Endothelial cell of umbilical vein (primary cell): ENCODE data around the gene TBCD. TPM values are rescaled to one million over a fixed set of nuclear protein-coding genes. Genes with fewer than 3 reads are reported as not detected.

Experiments used
- BruUV-seq: library from RNA; stranded (reverse); fragments of 400-500 nt; replicated peaks from 2 replicates; lab custom pipeline; 2021; lab: Mats Ljungman, UMichigan
- CTCF ChIA-PET: fragments of 300-600, 350-600 bp; sonication (Branson Sonifier 250); formaldehyde crosslinking; loops from one replicate; lab custom pipeline; 2021; ENCODE audit warnings: antibody characterized with exemption, inconsistent platforms; lab: Charles Lee
- POLR2A ChIA-PET: fragments of 300-600, 350-600 bp; sonication (Branson Sonifier 250); formaldehyde crosslinking; loops from one replicate; lab custom pipeline; 2021; ENCODE audit warnings: antibody characterized with exemption, inconsistent platforms; lab: Charles Lee
- DNase-seq: peaks from one replicate; pipeline ENCODE4 v3.0.0-alpha.2; 2011; ENCODE audit warnings: low read depth, low spot score
- FAIRE-seq: peaks from 2 replicates; lab custom pipeline; 2011; peaks lifted over from hg19 to GRCh38; lab: Jason Lieb, UNC
- H2AFZ ChIP-seq: 2 replicates; pipeline ENCODE4 v1.6.0; 2012; ENCODE audit warnings: low read depth, low read length, control low read depth, inconsistent platforms
- H3K27ac ChIP-seq: 2 replicates; pipeline ENCODE4 v1.5.1; 2011; ENCODE audit warnings: low read depth, mild to moderate bottlenecking, control low read depth, low read length, moderate library complexity; ENCODE audit not compliant: insufficient read depth
- H3K27me3 ChIP-seq, 2 experiments: 2 replicates each; pipeline versions ENCODE4 v1.6.0 to v1.6.1; 2011; ENCODE audit warnings: low read length in 2 of 2, mixed read lengths in 1 of 2; ENCODE audit not compliant: control insufficient read depth in 2 of 2, insufficient read depth in 2 of 2
- H3K36me3 ChIP-seq, 2 experiments: 2 replicates in 1 of 2; 3 replicates in 1 of 2; pipeline ENCODE4 v1.5.1; 2011; ENCODE audit warnings: low read length in 2 of 2, mild to moderate bottlenecking in 1 of 2, moderate library complexity in 1 of 2; ENCODE audit not compliant: control insufficient read depth in 2 of 2, insufficient read depth in 2 of 2; ENCODE audit errors: extremely low read depth in 1 of 2
- H3K4me1 ChIP-seq: 3 replicates; pipeline ENCODE4 v1.5.1; 2011; ENCODE audit warnings: mild to moderate bottlenecking, low read length; ENCODE audit not compliant: control insufficient read depth, insufficient read depth; ENCODE audit errors: extremely low read depth
- H3K4me2 ChIP-seq: 2 replicates; pipeline ENCODE4 v1.6.1; 2011; ENCODE audit warnings: low read length, control low read depth, mixed read lengths; ENCODE audit not compliant: insufficient read depth
- H3K4me3 ChIP-seq, 3 experiments: fragments of 200-600 bp in 1 of 3; sonication (generic), shearing (Covaris generic) in 1 of 3; replicated peaks in 1 of 3; 2 replicates each; pipeline ENCODE4 v1.5.1; 2011 to 2016; ENCODE audit warnings: control low read depth in 3 of 3, low read length in 3 of 3, mild to moderate bottlenecking in 2 of 3, inconsistent platforms in 1 of 3, low read depth in 1 of 3, moderate library complexity in 1 of 3; ENCODE audit not compliant: insufficient read depth in 1 of 3
- H3K79me2 ChIP-seq: 2 replicates; pipeline ENCODE4 v1.6.0; 2012; ENCODE audit warnings: low read length, inconsistent platforms; ENCODE audit not compliant: control insufficient read depth, insufficient read depth
- H3K9ac ChIP-seq: replicated peaks from 2 replicates; pipeline ENCODE3; 2011; ENCODE audit warnings: low read length, control low read depth; ENCODE audit not compliant: insufficient read depth; ENCODE audit errors: extremely low read depth
- H3K9me1 ChIP-seq: replicated peaks from 3 replicates; pipeline ENCODE4 v1.6.0; 2011; ENCODE audit warnings: mild to moderate bottlenecking, low read length; ENCODE audit not compliant: control insufficient read depth, insufficient read depth; ENCODE audit errors: extremely low read depth
- H3K9me3 ChIP-seq: replicated peaks from 2 replicates; pipeline ENCODE4 v1.5.1; 2012; ENCODE audit warnings: low read length, inconsistent platforms; ENCODE audit not compliant: control insufficient read depth, insufficient read depth
- H4K20me1 ChIP-seq: replicated peaks from 2 replicates; pipeline ENCODE3; 2011; ENCODE audit warnings: mild to moderate bottlenecking, low read length; ENCODE audit not compliant: control insufficient read depth, insufficient read depth; ENCODE audit errors: extremely low read depth
- EZH2 ChIP-seq: IDR thresholded peaks from 2 replicates; pipeline ENCODE4 v1.6.1; 2012; ENCODE audit warnings: borderline replicate concordance, low read depth, mild to moderate bottlenecking, moderate library complexity, low read length, inconsistent platforms; ENCODE audit not compliant: severe bottlenecking
- JUN ChIP-seq: IDR thresholded peaks from 2 replicates; pipeline ENCODE4 v1.6.1; 2011; ENCODE audit warnings: borderline replicate concordance, low read depth; ENCODE audit not compliant: insufficient read length, insufficient read depth
- MAX ChIP-seq: IDR thresholded peaks from 2 replicates; pipeline ENCODE4 v1.6.1; 2011; ENCODE audit not compliant: insufficient read depth, insufficient read length
- POLR2A ChIP-seq: IDR thresholded peaks from 2 replicates; pipeline ENCODE4 v1.6.1; 2012; ENCODE audit warnings: low read depth, mild to moderate bottlenecking, control low read depth, low read length
- POLR2AphosphoS5 ChIP-seq: IDR thresholded peaks from 2 replicates; pipeline ENCODE4 v1.6.1; 2012; ENCODE audit warnings: low read depth, mild to moderate bottlenecking, control low read depth, low read length, moderate library complexity; ENCODE audit not compliant: insufficient read depth
- dilution Hi-C: fragments of 300-500 bp; cut with MboI; formaldehyde crosslinking; loops from one replicate; pipeline ENCODE4 v1.15.0; 2019; ENCODE audit warnings: low sequenced_read_pairs; ENCODE audit not compliant: extremely low pct_ligation_motif_present
- intact Hi-C: fragments of 100-400 bp; cut with micrococcal nuclease; formaldehyde crosslinking; loops from one replicate; pipeline ENCODE4 v1.10.0; 2022
- polyA plus RNA-seq, 4 experiments: library from polyadenylated mRNA; depleted of rRNA in 3 of 4; stranded (reverse) in 3 of 4; unstranded in 1 of 4; fragments of >200 nt; gene quantifications; 2 replicates each; pipeline versions ENCODE4 v1.2.1 to v1.2.3, GENCODE V29; 2011 to 2012; ENCODE audit warnings: missing spikeins in 1 of 4
- total RNA-seq: library from RNA; stranded (reverse); gene quantifications from 2 replicates; pipeline ENCODE4 v1.2.3, GENCODE V29; 2021
- TF ChIP-seq, protein P1 (sequence below), 2 donors: IDR thresholded peaks; 1 replicate in 1 of 2; 2 replicates in 1 of 2; pipeline ENCODE4 v1.5.1; 2011; ENCODE audit warnings: low read length in 2 of 2, mild to moderate bottlenecking in 2 of 2, moderate library complexity in 2 of 2, control low read depth in 1 of 2, inconsistent platforms in 1 of 2, low read depth in 1 of 2; ENCODE audit not compliant: insufficient read depth in 1 of 2; ENCODE audit errors: extremely low read depth in 1 of 2

TBCD gene
- total and polyA plus RNA-seq, 2 donors (not counting 3 experiments of a cell fraction or from before 2014, with no cell fraction given): 121 to 145 TPM

GRCh38 chr17:82887255-82888164 is 135.6 kb downstream of the TBCD start:
- dilution Hi-C loops: no loop called here
- TF ChIP-seq, protein P1, sequence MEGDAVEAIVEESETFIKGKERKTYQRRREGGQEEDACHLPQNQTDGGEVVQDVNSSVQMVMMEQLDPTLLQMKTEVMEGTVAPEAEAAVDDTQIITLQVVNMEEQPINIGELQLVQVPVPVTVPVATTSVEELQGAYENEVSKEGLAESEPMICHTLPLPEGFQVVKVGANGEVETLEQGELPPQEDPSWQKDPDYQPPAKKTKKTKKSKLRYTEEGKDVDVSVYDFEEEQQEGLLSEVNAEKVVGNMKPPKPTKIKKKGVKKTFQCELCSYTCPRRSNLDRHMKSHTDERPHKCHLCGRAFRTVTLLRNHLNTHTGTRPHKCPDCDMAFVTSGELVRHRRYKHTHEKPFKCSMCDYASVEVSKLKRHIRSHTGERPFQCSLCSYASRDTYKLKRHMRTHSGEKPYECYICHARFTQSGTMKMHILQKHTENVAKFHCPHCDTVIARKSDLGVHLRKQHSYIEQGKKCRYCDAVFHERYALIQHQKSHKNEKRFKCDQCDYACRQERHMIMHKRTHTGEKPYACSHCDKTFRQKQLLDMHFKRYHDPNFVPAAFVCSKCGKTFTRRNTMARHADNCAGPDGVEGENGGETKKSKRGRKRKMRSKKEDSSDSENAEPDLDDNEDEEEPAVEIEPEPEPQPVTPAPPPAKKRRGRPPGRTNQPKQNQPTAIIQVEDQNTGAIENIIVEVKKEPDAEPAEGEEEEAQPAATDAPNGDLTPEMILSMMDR (IDR thresholded peaks at IDR 0.05; ENCODE audit: extremely low read depth in 1 of 2, insufficient read depth in 1 of 2, low read depth in 1 of 2, low read length in 2 of 2): no peak
- TF ChIP-seq POLR2A (no peak), POLR2AphosphoS5 (no peak), EZH2 (no peak), MAX (no peak), JUN (no peak)
- no peaks in the 10 kb centered on the region for H3K9me3 ChIP-seq
- no peak overlapping the region for H3K9ac ChIP-seq
- no peaks in the 10 kb centered on the region for H3K9me1 ChIP-seq
- no peak overlapping the region for H2AFZ ChIP-seq
- BruUV-seq: no TSS peak
- H3K4me3 ChIP-seq: no peak overlapping the region
- H3K36me3 ChIP-seq: peaks cover 2 to 17% of the 10 kb centered on the region in 2 experiments
- no peak for DNase-seq
- H3K79me2 ChIP-seq: peaks cover 24% of the 10 kb centered on the region
- peaks cover 14% of the 10 kb centered on the region for H3K4me1 ChIP-seq
- H3K27me3 ChIP-seq: no peaks in the 10 kb centered on the region
- H4K20me1 ChIP-seq: no peaks in the 10 kb centered on the region
- no peak overlapping the region for H3K27ac ChIP-seq
- ChIA-PET CTCF (interaction anchor here (0.6 kb wide), 1 partner anchor 30 kb away, joined by 3 read pairs; no protein-coding TSS in a partner anchor), POLR2A (no interaction called here)
- intact Hi-C loops: loop anchor here (2.0 kb wide), 1 partner anchor 43 kb away; no protein-coding TSS in a partner anchor
- no peak for FAIRE-seq
- no peak overlapping the region for H3K4me2 ChIP-seq
